Stimulated activated CD4-positive, alpha-beta T cell treated with anti-CD3 and anti-CD28 coated beads, Interleukin-1b, Interleukin-23, amount 100 ng/mL, for 48 hours (primary cell): Measurements from ENCODE around the gene ADIG.
A peak's percentile ranks its signal among the peaks of the same experiment; 100 is the strongest.

Experiments
- DNase-seq: peaks from one replicate; pipeline ENCODE4 v3.0.0-alpha.2; 2020

The ADIG gene

DNA sequence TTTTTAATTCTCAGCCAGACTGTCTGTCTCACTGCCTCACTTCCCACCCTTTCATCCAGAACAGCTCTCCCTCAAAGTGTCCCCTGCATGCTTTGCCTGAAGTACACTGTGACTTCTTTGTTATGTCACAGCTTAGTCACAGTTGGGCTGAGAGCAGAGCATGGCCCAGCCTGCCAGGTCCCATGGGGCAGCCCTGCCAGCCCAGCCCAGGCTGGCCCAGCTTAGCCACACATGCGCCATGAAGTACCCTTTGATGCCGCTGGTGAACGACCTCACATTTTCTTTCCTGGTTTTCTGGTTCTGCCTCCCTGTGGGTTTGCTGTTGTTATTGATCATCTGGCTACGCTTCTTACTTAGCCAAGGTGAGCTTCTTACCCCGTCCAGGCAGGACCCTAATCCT lies at the start of gene ADIG:
ADIG (plus strand) TSS at position 185 of the 400 bp plus-strand sequence; CDS start at position 239, 54 bp downstream.
- no peak for DNase-seq

DNA sequence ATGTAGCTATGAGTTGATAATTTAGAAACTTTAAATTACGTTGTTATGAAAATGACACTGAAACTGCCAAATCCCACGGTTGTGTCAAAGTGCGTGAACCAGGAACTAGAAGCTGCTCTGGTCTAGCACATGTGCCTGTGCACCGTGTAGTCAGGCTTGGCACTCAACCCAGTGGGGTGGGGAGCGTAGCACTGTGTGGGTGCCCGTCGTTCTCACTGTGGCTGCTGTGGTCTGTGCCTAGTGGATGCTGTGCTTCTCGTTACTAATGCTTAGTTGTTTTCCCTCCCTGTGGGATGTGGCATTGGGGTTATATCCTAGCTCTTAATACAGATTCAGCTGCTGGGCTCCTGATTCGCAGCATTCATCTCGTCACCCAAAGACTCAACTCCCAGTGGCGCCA lies 46.2 kb upstream of the ADIG start:
- peak; percentile 33 for DNase-seq

DNA sequence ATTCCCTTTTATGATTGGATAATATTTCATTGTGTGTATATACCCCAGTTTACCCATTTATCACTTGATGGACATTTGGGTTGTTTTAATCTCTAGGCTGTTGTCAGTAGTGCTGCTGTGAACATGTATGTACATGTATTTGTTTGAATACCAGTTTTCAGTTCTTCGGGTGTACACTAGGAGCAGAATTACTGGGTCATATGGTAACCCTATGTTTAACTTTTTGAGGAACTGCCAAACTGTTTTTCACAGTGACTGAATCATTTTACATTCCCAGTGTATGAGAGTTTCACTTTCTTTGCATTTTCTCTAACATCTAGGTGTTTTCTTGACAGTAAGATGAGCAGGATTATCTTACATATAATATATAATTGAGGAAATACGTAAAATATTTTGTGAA lies 44.7 kb upstream of the ADIG start:
- no peak for DNase-seq

DNA sequence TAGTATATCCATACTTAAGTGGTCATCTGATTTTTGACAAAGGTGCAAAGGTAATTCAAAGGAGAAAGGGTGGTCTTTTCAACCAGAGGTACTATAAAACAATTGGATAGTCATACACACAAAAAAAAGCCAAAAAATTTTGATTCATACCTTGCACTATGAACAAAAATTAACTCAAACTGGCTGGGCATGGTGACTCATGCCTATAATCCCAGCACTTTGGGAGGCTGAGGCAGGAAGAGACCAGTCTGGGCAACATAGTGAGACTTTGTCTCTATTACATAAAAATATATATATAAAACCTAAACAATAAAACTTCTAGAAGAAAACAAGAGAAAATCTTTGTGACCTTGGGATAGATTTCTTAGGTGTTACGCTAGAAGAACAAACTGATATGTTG lies 43.8 kb upstream of the ADIG start:
- no peak for DNase-seq

DNA sequence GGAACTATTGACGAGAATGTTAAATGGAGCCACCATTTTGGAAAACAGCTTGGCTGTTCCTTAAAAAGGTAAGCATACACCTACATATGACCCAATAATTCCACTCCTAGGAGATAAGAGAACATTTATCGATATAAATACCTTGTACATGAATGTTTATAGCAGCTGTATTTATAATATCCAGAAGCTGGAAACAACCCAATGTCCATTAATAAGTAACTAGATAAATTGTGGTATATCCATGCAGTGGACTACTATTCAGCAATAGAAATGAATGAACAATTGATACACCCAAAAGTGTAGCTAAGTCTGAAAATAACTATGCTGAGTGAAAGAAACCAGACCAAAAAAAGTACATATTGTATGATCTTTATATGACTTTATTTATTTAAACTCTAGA lies 42.2 kb upstream of the ADIG start:
- DNase-seq: no peak

DNA sequence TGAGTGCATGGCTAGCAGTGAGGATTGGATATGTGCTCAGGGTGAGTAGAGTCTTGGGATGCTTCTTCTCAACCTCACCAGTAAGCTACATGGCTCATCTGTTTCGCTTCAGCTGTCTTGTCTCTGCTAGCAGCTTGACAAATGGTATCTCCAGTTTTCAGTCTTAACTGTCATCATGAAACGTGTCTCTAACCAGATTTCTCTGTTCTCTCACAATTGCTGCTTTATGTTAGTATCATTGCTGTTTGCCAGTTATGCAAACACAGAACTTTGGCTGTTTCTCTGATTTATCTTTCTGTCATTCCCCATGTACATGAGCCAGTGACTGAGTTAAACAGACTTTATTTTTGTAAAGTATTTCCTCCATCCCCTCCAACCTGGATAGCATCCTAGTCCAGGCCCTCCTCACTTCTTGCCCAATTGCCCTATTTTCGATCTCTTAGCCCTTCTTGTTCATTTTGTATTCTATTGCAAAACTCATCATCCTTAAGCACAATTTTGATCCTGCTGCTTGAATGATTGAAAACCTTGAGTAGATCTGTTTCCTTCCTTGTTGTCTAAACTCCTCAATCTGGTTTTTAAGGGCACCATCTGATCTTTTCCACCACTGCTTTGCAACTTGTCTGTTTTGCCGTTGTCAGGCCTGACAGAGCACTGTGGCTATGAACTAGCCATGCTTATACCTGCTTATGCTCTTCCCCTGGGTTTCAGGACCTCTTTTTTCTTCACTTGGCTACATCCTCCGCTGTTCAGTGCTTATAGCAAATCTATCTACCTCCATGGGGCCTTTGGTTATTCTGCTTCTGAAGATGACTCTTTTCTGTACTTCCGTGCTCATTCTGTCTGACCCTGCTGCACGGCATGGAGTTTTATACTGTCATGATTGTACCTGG lies 37.7 kb upstream of the ADIG start:
- no peak for DNase-seq

DNA sequence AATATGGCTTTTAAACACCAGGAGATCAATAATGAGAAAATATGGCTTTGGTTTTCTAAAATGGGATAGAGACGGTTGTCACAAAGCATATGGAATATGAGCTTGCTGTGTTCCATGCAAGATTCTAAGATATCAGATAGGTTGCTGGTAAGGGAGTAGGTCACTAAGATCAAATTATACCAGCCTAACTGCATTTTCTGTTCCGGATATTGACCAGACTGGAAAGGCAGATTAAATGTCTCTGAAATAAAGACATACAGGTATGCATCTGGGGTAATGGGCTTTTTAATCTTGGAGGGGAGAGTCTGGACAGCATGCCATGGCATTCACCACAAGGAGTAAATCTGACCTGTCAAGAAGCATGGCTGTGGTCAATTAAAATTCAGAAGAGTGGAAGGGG lies 35.2 kb upstream of the ADIG start:
- DNase-seq: no peak

DNA sequence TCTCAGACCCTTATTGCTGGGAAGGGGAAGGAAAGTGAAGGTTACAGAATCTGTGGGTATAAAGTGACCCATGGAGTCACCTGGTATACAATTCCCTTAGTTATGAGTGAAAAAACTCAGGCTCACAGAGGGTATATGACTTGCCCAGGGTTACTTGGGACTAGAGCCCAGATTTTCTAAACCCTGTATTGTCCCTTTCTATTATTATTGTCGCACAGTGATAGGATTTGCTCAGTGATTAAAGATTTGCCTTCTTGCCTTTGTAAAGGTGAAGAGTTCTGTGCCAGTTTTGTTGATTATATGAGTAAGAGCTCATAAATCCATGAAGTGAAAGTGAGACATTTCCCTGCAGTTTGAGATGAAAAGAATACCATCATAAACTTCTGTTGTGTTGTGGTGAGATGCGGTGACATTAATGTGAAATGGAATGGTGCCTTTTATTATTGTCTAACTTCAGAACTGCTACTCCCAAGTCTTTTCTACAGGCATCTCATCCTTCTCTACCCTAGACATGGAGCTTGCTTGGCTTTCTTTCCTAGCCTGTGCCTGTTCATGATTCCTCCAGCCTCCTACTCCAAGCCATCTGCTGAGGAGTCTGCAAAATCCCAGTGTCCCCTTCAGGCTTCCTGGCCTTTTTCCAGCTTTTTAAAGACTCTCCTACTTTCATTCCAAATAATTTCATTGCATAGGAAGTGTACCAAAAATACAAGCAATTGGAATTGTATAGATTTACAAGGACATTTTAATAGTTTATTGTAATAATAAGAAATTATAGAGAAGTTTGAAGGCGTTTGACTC lies 33.5 kb upstream of the ADIG start:
- DNase-seq: no peak

DNA sequence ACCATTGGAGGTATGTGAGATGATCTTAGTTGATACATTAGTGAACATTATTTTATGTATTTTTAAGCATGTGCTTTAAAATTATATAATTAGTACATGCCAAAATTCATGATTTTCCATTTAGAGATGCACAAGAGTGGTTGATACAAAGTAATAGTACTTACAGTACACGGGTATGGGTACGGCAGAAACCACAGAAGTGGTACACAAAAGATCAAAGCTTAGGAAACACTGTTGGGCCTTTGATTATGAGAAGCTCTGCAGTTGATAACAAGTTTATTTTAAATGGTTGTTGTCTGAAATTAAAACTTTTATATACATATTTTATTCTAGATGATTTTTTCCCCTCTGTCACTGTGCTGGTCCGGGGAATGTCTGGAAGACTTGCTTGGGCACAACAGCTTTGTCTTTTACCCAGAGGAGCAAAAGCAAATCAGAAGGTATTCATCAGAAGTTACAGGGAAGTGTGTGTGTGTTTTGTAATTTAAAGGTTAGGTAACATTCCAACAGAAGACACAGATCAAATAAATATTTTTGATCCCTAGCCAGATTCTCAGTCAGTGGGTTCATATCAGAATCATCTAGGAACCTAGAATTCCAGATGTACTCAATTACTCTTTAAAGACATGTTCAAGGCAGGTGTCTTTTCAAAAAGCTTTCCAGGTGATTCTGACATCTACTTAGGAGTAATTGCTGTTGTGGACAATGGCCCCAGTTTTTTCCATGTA lies 32.5 kb upstream of the ADIG start:
- DNase-seq: no peak

DNA sequence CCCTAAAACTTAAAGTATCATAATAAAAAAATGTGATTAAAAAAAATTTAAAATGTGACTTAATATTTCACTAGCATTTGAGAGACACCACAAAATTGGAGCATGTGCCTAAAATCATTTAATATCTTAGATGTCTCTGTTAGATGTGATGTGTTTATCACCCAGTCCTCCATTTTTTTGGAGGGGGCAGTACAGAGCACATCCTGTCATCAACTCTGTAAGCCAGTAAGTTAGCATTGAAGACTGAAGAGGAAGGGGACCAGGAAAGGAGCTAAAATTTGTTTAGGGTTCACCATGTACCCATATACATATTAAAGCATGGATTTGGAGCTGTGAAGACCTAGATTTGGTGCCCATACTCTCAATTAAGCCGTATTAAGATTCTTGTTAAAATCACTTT lies 30.7 kb upstream of the ADIG start:
- DNase-seq: no peak

DNA sequence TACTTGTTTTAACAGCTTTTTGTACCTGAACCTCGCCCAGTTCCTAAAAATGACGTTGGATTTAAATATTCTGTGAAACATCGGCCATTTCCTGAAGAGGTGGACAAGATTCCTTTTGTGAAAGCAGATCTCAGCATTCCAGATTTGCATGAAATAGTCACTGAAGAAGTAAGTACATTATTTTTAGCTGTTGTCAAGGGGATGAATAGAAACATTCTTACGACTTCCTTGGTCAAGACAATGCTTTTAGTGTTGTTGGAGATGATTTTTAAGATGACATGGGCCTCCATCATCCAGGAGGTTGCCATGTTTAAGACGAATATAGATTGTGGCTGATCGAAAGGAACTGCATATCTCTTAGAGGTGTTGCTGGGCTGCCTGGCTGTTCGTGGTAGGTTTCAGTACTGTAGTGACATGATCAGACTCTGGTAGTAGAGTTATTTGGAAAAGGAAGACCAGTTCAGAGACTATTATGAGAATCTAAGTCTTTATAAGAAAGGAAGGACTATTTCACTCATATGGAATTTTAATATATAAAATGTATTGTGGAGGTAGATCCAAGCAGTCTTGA lies 29.9 kb upstream of the ADIG start:
- no peak for DNase-seq

DNA sequence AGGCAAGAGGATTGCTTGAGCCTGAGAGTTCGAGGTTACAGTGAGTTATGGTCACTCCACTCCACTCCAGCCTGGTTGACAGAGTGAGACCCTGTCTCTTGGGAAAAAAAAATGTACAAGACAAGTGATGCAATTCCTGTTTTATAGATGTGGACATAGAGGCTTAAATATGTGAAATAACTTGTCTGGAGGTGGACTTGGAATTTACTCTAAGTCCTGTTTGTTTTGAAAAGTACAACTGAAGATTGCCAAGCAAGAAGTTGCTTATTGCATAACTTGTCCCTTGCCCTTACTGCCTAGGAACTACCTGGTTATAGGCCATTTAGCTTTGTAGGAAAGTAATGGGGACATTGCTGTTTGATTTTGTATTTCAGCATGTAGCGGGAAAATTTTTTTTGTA lies 26.0 kb upstream of the ADIG start:
- no peak for DNase-seq

DNA sequence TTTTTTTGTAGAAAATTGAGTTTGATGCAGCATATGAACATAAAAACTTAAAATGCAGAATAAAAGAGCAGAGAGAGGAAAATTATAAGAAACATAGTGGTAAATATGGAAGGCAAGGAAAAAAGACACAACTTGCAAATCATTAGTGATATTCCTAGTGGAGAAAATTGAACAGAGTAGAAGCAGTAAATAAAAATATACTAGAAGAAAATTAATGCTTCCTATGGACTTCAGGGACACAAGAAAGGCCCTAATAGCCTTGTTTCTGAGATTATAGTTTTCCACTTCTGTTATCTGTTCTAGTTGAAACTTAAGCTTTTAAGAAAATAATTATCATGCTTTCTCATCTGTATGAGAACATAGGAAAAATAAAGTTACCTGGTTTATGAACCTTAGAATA lies 25.6 kb upstream of the ADIG start:
- DNase-seq: no peak

DNA sequence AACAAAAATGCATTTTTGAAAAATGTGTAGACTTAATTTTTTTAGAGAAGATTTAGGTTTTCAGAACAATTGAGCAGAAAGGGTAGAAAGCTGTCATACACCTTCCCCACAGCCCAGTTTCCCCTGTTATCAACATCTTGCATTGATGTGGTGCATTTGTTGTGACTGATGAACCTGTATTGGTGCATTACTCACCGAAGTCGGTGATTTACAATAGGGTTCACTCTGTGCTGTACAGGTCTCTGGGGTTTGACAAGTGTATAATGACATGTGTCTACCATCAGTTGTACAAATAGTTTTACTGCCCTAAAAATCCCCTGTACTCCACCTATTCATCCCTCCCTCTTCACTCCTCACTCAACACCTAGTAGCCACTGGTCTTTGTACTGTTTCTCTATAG lies 23.8 kb upstream of the ADIG start:
- DNase-seq: no peak

DNA sequence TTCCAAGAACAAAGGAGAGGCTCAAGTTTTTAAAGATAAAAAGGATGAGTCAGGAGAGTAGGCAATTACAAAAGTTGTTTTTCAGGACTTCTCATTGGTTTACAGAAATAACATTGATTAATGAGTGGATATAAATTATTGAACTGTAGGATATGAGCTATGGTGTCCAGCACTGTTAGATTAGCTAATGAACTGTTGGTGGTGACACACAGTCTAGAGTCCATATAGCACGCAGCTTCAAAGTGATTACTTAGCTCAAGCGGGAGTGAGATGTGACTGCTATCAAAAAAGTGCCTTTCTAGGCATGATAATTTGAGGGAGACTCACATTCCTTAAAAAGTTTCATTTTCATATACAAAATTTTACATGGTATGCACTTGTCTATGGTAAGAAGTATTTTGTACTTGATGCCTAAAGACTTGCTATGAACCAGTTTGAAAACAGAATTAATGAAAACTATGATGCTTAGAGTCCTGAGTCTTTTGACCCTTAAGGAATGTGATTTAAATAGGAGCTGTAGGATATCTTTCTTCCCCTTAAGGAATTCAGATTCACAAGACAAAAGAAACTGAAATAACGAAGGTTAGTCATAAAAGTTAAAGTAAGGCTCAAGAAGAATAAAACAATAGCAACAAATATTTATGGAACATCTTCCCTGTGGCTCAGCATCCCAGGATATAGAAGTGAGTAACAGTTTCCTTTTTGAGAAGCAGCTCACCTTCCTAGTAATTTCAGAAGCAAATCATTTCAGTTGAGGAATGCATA lies 22.2 kb upstream of the ADIG start:
- no peak for DNase-seq

DNA sequence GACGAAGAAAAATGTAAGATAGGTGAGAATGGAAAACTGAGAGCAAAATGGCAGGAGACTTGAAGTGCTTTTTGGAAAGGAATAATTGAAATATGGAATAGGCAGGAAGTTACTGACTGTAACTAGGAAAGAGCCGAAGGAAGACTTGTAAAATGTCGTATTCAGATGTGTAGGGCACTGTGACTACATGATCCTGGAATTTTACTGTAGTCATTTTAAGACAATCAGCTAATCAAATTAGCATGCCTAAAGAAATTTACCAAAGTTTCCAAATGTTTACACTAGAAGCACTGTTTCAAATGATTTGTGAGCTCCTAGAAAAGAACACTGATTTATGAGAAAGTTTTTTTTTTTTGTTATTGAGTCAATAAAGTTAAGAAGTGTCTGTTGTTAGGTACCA lies 21.2 kb upstream of the ADIG start:
- DNase-seq: no peak

DNA sequence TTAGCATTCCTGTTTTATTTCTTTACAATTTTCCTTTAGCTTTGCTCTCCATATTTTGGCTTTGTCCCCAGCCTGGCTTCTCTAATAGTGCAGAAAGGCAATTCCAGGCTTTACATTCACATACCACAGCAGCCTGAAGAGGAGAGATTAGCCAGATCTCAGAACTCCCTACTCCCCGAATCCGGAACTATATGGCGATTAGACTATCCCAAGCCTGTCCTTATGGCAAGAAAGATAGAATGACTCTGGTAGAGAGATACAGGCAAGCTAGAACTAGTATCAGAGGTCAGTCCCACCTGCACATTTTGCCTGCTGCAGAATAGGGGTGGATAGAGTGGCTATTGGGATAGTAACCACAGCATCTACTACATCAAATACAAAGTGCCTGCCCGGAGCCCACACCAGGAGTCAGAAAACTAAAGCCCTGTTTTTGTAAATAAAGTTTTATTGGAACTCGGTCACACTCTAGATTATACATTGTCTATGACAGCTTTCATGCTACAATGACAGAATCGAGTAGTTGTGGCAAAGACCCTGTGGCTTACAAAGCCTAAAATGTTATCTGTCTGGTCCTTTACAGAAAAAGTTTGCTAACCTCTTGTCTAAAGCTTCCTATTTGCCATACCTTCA lies 17.1 kb upstream of the ADIG start:
- DNase-seq: no peak

DNA sequence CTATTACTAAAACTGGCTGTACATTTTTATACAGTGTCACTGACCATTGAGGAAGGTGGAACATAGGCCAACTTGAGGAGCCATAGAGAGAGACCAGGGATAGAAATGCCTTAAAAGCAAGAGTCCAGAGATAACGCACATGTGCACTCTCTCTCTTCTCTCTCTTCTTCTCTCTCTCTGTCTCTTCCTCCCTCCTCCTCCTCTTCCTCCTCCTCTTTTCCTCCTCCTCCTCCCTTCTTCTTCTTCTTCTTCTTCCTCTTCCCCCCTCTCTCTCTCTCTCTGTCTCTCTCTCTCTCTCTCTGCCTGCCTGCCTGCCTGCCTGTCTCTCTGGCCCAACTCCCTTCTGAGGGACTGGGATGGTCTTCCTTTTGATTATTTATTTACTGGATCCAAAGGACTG lies 16.3 kb upstream of the ADIG start:
- no peak for DNase-seq

DNA sequence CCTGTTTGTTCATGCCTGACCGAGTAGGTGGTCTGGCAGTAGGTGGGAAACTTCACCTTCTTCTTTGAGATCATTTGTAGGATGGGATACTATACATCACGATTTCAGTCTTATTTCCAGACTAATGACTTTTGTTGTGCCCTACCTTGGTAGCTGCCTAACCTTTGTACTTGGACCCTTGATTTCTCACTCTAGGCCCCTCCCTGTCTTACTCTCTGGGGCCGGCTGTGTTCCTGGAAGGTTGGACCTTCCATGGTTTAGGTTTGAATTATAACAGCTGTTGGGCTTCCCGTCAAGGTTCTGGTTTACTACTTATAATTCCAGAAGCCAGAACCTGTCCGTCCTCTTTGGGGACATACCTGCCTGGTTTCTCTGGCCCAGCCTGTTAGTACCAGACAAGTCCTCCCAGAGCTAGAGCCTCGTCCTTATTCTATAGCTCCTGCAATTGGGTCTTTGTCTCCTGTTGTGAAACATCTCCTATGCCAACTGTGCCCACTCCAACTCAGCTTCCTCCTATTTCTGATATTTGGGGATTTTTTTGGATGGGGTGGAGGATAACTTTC lies 14.9 kb upstream of the ADIG start:
- DNase-seq: no peak

DNA sequence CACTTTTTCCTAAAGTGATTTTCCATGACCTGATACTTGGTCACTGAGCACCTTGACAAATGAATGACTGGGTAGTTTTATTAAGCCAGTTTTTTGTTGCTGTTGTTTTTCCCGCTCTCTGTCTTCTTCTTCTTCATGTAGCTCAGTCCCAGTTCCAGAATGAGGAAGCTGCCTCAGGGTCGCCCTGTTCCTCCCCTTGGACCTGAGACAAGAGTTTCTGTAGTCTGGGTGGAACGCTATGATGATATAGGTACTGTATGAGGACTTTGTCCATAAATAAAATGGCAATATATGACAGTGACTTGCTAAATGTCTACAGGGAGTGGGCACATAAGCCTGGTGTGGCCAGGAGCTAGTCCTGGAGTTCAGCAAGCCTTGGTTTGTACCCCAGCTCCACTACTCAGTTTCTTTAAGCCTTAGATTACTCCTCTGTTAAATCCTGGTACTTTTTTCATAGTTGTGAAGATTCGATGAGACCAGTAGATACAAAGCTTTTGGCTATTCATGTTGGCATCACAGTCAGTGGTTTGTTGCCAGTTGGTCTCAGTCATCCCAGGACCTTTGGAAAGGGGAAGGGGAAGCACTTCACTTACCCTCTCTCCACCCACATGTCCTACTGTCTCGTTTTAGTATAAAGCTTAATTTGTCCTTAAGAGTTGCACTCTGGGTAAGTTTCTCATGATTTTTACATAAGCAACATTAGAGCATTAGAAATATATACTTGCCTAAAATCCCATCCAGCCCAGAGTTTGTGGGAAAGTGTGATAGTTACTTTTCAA lies 11.1 kb upstream of the ADIG start:
- no peak for DNase-seq

DNA sequence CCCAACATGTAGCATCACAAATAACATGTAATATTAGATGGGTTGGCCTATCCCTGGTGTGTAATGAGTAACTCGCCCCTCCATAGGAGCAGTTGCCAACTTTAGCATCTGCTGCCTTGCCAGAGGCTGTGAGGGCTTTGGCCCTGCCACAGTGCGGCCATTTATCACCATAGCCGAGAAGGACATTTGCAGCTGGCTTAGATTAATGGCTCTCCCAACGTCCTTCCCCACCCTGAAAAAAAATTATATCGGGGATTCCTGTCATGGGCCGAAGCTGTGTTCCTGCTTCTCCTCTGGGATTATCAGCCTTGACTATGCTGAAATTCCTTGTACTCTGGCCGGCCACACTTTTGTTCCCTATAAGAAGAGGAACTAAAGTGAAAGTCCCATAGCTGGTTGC lies 7.6 kb upstream of the ADIG start:
- no peak for DNase-seq
